Activated CD4-positive, alpha-beta T cell treated with anti-CD3 and anti-CD28 coated beads, Interleukin-2, amount 50 U/mL, for 16 hours (primary cell): ENCODE results near the gene DPT.

Experiments
- DNase-seq: peaks from one replicate; pipeline ENCODE4 v3.0.0-alpha.2; 2020

Gene DPT

DNA sequence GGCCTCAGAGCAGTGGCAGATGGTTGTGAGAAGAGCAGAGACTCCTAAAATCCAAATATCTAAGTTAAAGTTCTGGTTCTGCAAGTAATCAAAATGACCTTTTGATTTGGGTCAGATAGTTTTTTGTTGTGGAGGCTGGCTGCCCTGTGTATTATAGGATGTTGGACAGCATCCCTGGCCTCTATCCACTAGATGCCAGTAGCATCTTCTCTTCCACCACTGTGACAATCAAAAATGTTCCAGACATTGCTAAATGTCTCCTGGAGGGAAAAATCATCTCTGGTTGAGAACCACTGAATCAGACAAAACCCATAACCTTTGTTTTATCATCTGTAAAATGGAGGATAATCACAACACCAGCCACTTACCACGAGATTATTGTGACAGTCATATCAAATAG lies 5.9 kb upstream of the DPT start:
- no peak for DNase-seq

DNA sequence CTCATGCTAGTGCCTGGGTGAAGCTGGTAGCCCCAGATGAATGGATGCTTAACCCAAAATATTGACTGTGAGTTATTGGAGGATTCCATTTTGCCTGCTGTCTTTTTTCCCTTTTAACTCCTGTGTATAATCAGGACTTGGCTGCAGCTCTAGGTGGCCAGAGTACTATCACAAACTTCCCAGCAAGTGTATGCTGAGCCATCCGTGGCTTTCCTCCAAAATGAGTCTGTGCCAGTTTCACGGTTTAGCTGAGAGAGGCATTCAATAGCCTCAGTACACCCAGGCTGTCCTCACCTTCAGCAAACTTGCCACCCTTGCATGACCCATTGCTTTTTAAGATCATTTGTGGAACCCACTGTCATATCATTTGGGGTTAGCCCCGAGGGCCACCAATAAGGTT lies 5.3 kb upstream of the DPT start:
- DNase-seq = no peak

DNA sequence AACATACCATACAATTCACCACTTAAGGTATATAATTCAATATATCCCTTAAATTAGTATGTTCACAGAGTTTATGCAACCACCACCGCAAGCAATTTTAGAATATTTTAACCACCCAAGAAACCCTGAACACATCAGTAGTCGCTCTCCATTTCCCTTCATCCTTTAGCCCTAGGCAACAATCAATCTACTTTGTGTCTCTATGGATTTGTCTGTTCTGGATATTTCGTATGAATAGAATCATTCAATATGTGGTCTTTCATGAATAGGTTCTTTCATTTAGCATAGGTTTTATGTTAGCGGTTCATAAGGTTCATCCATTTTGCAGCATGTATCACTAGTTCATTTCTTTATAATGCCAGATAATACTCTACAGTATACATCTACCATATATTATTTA lies 4.2 kb upstream of the DPT start:
- no peak for DNase-seq

DNA sequence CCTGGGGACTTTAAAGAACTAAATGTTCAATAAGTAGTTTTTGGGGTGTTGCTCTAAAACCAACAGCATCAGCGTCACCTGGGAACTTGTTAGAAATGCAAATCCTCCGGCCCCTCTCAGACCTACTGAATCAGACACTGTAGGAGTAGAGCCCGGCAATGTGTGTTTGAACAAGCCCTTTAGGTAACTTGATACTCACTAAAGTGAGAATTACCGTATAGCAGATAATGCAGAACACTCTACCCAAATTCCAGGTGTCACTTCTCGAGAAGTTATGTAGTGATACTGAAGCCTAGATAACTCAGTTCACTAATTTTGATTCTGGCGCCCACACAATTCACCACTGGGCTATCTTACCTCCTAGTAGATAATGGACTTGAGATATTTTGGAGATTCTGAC lies 3.7 kb upstream of the DPT start:
- DNase-seq = no peak

DNA sequence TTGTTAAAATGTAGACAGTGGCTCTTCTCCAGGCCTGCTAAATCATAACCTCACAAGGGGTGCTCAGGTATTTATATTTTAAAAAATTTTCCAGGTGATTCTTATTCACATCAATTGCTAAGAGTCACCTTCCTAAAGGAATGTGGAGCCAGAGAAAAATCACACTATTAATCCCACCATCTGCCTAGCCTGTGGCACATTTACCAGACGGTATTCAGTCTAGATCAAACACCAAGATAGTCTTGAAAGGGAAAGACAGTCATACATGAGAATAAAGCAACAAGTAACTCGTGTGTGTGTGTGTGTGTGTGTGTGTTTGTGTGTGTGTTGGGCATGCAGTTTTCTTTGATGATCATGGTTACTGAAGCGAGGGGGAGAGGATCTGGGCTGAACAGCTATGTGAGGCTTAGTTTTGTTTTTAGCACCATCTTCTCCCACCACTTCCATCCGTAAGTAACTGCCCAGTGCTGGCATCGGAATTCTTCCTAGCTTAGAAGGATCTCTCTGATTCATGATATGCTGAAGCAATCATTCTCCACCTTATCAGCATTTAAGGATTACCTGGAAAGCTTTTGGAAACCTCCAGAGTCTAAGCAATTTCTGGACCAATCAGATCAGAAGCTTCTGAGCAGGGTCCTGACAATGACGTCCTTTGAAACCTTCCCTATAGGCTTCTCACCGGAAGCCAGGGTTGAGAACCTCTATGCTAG lies 2.4 kb upstream of the DPT start:
- no peak for DNase-seq

DNA sequence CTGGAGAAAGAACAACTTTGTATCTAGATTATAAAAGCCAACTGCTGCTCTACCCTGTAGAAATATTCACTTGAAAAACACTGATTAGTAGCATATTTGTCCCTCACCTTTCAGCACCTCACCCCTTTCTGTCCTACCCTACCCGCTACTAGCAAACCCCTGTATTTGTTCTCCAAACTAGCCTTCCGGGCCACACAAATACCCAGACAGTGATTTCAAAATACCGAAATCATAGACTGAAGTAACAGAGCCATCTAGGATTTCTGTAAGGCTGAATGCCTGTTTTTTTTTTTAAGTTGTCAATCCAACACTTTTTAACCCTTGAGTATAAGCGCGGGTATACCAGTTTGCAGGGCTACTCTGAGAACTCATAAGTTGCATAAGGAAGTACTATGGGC lies 398 bp upstream of the DPT start:
- DNase-seq = no peak

DNA sequence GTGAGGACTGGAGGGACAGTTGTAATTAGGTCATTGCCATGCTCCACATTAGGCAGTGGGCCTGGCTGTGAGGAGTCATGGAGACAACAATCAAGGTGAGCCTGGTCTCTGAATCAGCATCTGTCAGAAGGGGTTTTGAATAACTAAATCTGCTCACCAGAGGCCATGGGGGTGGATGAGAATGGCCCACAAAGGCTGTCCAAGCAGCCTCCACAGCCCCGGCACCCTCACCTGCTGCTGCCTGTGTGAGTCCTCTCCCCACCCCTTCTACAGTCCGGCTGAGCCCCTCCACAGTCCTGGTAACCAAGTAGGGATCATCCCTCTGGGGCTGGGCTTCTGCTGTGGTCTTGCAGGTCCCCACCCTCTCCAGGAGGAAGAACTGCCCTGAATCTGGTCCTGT lies 2.3 kb downstream of the DPT start:
- DNase-seq = no peak

DNA sequence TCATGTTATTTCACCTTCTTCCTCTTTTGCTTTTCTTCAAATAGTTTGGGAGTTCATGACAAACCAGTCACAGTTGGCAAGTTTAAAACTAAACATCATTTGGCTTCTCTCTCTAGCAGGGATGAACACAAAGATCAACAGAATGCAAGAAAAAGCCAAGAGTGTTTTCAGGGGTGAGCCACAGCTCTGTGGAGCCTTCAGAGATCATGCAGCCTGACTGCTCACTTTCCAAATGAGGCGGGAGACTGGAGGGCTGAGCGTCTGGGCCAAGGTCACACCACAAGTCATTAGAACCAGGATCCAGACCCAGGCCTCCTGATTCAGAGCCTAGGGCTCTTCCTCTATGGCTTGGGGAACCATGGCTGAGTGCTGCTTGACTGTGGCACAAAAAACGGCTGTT lies 2.7 kb downstream of the DPT start:
- no peak for DNase-seq

DNA sequence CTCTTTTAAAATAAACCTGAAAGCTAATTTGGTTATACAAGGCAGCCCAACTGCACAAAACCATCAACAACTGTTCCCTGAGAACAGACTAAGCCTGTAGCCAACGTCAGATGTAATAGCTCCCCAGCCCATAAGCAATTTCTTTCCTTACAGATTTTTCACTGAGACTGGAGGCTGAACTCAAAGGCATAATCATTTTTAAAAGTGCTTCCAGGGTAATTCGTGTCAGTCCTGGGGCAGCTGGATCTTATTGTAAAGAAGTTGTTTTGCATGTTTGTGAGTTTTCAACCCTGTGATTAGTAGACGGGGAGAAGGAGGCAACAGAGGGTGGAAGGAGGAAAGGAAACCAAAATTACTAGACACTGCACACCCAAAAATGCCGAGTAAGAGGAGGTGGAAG lies 3.2 kb downstream of the DPT start:
- DNase-seq = no peak

DNA sequence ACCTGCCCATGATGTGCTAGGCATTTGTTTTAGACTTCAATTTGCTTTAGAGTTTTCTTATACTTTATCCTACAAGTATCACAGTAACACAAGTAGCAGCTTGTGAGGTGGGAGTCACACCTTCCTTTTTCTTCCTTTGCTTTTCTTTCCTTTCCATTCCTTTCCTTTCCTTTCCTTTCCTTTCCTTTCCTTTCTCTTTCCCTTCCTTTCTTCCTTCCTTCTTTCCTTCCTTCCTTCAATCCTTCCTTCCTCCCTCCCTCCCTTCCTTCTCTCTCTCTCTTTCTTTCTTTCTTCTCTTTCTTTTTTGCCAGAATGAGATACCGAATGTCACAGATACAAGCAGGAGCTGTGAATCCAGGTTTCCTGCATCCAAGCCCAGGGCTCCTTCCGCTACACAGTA lies 3.9 kb downstream of the DPT start:
- DNase-seq = no peak

DNA sequence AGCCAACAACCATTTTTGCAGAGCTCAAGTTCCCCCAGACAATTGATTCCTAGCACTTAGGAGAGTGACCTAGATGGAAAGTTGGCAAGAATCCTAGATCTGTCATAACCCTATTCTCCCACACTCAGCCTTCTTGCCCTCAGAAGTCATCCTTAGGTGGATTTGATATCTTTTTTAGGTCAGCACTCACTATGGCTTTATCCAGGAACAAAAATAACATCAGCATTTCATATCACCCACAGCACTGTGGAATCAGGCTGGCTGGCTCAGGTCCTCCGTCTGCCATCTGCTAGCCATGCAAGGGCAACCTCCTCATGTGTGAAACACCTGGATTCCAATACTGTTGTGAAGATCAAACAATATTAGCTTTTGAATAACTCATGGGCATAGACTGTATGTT lies 6.0 kb downstream of the DPT start:
- no peak for DNase-seq

DNA sequence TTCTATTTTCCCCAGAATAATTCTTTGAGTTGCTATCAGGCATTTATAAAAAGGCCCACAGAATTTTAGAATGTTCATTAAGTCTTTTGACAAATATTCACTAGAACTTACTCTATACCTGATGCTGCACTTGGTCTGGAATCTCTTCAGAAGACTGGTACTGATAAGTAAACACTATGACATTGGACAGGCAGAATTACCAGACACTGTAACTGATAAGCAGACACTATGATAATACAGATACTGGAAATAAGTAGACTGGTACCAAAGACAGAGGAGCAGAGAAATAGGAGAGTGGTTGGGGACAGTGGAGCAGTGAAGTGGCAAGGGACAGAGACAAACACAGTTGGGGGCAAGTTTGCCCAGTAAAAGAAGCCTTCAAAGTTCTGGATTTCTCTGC lies 8.2 kb downstream of the DPT start:
- DNase-seq = no peak

DNA sequence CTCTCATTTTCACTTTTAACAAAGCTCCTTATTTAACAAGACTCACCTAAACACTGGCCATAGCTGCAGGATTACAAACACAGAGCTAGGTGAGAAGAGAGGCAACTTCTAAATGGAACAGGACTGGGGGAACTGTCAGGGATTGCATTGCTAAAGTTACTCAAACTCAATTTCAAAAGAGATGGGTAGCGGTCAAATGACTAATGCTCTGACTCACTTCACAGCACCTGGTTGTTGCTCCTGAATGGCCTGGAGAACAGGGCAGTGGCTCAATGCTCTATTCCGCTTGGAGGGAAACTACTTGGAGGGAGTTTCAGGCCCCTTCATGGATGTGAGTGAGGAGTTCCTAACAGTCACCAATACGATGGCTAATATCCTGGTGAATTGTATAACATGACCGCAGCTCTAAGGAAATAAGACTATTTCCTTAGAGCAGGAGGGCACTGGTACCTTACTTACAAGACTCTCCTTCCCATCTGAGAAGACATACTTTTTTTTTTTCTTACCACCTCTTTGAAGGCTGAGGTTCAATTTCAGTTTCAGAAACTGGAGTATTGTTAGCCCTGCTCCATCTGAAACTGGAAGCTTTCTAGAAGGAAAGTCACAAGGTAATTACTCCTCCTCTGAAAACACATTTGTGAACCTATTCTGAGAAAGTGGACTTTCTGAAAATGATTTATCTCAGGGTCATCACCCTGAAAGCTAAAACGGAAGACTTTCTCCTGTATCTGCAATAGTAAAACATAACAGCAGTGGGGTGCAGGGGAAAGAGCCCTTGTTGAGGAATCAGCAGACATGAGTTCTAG lies 9.5 kb downstream of the DPT start:
- no peak for DNase-seq

DNA sequence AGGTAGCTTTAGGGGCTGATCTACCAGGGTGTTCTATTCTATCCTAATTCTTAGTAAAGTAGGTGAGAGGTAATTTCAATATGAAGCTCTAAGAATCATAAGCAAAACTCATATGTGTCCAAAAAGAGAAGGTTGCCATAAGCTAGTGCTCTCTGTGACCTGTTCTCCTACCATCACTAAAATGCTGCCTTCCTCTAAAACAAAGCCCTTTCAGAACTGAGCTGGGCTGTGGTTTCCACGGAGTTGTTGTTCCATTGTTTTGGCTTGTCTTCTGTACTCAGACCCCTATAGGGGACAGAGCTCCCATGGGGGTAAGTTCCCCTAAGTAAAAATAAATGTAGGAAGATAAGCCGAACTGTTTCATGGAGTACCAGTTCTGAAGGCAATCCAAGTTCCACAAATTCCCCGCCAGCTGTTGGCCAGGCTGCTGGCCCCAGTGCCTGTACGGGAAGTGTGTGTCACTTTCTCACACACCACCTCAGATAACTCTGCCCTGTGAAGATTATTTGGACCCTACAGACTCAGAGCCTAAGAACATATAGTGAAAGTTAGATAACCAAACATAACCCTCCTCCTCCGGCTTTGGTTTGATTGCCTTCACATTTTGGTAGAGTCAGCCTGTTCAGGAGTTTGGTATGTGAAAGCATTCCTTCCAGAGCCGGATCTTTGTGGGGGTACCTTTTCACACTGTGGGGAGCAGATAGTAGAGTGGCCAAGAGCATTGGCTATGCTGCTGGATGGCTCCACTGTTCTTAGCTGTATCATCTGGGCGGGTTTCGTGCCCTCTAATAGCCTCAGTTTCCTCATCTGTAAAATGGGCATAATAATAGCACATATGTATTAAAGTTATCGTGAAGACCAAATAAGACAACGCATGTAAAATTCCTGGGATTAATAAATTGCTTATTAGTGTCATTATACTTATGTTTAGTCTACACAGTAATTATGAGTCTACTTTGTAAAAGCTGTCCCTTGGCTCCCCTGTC lies 10.8 kb downstream of the DPT start:
- DNase-seq = no peak

DNA sequence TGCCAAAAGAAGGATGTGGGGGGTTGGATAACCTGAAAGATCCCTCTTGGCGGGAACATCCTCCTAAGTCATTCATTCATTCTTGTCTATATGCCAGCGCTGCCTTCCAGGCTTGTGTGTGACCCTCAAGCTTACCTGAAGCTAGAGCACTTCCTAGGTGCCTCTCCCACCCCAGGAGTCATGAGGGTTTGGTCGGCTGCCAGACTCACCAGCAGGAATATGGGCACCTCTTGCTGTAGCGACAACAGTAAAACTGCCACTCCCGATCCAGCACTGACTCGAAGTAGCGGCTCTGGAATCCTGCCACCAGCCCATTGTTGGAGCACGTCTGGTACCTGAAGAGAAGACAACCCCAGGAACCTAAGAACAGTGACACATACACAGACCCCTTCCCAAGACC lies 15.0 kb downstream of the DPT start:
- DNase-seq = no peak

DNA sequence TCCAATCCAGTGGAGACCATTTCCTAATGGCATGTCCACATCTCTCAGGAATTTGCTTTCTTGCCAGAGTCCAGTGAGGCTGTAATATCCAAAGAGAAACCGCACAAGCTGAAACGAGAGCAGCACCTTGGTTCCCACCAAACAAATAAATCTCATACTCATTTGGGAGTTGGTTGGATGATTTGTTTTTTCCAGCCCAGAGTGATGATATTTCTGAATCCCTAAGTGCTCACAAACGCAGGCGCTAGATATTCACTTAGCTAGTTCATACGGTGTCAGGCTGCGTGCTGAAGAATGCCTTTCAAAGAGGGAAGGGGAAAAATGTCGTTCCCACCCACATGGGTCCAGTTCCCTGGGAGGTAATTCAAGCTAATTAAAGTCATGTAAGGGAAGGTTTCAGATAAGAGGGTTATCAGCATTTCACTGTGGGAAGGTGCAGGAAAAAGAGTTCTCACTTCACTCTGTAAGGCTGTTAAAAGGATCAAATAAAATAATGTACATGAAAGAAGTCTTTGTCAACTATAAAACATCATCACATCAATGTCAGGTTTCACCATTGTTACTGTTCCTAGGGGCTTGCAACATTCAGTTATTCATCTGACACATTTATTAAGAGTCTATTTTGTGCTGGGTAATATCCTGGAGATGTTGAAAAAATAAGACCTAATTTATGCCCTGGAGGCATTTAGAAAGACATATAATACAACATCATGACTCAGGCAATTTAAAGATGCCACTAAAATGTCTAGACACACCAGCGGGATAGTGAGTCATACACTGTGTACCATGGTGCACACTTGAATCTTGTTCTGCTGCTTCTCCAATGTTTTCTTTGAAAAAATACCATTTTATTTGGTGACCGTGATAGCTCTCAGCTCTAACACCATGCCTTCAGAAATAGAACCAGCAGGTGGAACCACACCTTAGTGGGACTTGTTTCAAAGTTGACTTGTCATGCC lies 19.3 kb downstream of the DPT start:
- no peak for DNase-seq

DNA sequence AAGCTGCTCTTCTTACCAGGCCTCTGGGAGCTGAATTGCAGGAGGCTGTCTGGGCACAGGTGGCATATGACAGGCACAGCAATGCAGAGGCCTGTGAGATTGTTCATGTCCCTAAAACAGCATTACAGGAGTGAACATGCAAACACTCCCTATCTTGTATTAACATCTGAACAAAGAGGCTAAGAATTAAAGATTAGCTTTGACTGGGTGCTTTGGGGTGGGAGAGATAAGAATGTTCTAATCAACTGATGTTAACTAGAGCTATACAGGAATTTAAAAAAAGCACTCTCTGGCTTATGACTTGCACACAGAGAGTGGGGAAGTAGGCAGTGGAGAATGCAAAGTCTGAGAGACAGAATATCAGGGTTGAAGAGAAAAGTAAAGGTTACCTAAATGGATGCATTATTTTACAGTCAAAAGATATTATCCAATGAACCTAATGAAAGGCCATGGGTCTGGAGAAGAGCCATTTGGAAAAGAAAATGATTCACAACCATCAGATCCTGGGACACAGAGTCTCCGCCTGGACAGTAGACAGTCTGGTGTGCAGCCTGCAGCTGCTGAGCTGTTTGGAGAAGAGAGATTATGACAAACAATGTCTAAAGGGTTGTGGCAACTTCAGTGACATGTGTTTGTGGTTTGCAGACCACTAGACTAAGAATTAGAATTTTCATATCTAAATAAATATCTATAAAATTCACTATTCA lies 20.2 kb downstream of the DPT start:
- no peak for DNase-seq

DNA sequence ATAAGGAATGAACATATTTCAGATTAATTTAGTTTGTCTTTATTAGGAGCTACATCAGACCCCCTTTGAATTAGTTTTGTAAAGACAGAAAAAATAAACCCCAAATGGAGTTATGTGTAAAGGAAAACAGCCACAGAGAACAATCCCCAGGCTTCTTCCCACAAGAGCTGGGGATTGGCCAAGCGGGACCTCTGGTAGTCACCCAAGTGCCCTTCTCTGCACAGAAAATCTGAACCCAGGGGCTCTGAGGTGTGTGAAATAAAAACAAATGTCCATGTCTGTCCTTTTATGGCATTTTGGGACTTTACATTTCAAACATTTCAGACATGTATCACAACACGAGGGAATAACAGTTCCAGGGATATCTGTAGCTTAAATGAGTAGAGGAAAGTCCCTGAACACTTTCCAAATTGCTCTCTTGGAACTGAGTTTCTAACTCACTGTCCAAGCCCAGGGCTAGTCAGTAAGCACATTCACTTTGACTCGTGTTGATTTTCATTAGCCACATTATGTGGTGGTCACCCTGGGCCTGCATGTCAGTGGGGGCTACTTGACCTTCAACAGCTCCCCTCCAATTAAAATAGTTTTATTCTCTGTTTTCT lies 22.5 kb downstream of the DPT start:
- no peak for DNase-seq

DNA sequence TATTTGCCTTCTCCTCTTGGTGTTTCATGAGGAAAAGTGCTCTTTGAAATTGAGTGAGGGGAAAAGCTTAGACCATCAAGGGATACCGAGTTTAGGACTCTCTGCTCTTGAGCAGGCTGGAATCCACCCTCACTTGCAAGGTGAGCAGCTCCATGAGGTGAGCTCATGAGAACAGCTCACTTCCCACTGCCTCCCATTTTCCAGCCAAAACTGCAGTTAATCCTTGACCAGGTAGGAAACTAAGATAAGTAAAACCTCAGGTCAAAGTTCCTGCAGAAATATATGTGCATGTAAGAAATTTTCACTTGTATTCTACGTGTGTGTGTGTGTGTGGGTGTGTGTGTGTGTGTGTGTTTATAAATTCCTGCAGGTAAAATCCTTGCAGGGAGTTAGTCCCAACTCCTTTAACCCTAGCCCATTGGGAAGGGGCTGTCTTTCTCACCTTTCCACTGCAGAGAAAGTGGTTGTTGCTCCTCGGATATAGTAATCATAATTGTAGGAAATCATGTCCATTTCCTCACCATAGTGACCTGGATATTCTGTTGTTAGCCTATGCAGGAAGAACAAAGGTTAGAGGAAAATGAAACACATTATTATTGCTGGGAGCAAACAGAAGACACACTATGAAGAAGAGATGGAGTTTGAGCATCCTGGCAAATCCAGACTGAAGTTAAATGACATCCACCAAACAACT lies 28.3 kb downstream of the DPT start:
- DNase-seq = no peak

DNA sequence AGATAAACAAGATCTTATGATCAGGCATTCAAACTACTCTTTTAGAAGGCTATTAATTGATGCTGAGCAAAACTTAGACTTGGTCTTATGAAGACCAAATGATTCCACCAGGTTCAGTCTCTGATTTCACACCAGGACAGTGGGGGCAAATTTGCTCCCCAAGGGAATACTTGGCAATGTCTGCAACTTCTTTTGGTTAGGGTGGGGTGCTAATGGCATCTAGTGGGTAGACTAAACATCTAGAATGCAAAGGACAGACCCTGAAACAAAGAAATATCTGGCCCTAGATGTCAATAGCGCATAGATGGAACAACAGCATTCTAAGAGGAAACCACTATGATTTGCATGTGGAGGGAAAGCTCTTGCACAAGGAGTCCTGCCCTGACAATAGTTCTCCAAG lies 30.6 kb downstream of the DPT start:
- DNase-seq = no peak
